ENCODE results near the gene INKA1.

DNA sequence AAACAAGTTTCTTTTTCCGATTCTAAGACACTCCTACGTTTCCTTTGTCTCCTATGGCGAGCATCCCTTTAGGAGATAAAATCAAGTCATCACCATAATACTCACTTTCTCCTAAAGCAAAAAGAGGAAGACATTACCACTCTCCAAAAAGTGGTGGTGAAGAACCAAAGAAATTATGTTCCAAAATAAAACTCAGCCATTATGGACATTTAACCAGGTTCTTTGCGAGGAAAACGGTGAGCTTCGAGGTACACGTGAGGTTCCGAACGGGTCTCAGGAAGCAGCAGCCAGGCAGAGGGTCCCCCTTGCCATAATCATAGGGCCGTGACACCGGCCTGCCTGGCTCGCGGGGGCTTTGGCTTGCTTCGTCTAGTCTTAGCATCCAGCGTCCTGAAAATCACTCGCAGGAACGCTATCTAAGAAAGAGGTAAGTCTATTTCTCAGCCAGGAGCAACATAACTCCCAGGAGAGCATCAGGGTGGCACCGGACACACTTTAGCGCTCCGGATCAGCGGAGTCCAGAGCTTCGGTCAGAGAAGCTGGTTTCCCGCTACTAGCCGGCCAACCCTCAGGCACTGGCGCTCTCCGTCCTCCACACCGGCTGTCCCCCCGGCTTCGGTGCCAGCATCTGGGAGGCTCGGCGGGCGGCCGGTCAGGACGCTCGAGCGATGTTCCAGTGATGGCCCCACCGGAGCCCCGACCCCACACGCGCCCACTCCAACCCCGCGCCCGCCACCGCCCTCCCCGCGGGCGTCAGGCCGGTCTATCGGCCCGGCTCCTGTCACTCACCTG lies 17.3 kb upstream of the INKA1 start:
- TF ChIP-seq CTCF (conservative IDR thresholded peaks at IDR 0.05; ENCODE audit: low read depth, low read length) = no peak
- no peak for TF ChIP-seq EZH2 (IDR thresholded peaks at IDR 0.05; ENCODE audit: low read length, unreplicated experiment)

Data from PC-3 (cell line).